GM12873 (cell line): Measurements from ENCODE around the gene PRR23E.

Source experiments
- TF ChIP-seq, protein P1 (sequence below): IDR thresholded peaks from 2 replicates; pipeline ENCODE4 v1.5.1; 2012; ENCODE audit warnings: low read depth, mild to moderate bottlenecking, moderate library complexity, low read length, control low read depth; ENCODE audit not compliant: insufficient read depth; ENCODE audit errors: missing control alignments

The PRR23E gene

DNA sequence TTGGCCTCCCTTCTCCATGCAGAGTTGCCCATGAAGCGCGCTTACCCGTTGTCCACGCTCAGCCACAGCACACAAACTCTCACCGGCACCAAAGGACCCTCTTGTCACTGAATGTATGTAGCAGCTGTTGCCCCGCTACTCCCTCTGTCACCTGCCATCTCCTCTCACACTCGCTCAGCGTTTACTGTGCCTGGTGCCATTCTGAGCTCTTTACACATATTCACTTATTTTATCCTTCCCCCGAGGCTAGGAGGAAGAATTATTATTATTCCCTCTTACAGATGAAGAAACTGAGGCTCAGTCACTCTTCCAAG is 41.7 kb upstream of the PRR23E start:
- TF ChIP-seq, protein P1, sequence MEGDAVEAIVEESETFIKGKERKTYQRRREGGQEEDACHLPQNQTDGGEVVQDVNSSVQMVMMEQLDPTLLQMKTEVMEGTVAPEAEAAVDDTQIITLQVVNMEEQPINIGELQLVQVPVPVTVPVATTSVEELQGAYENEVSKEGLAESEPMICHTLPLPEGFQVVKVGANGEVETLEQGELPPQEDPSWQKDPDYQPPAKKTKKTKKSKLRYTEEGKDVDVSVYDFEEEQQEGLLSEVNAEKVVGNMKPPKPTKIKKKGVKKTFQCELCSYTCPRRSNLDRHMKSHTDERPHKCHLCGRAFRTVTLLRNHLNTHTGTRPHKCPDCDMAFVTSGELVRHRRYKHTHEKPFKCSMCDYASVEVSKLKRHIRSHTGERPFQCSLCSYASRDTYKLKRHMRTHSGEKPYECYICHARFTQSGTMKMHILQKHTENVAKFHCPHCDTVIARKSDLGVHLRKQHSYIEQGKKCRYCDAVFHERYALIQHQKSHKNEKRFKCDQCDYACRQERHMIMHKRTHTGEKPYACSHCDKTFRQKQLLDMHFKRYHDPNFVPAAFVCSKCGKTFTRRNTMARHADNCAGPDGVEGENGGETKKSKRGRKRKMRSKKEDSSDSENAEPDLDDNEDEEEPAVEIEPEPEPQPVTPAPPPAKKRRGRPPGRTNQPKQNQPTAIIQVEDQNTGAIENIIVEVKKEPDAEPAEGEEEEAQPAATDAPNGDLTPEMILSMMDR = no peak

DNA sequence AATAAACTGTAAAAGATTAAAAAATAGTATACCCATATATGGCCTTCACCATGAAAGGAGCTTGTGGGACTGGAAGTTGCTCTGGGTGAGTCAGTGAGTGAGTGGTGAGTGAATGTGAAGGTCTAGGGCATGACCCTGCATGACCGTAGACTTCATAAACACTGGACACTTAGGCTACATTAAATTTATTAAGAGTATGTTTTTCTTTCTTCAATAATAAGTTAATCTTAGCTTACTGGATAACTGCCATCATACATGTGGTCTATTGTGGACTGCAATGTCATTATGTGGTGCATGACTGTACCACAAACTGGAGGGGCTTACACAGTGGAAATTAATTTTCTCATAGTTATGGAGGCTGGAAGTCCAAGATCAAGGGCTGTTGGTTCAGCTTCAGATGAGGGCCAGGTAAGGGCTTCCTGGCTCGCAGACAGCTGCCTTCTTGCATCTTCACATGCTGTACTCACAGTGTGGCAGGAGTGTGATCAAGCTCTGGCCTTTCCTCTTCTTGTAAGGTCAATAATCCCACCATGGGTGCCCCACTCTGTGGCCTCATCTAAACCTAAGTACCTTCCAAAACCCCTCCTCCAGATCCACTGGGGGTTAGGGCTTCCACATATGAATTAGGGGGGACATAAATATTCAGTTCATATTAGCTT is 40.8 kb upstream of the PRR23E start:
- TF ChIP-seq, protein P1 = no peak

DNA sequence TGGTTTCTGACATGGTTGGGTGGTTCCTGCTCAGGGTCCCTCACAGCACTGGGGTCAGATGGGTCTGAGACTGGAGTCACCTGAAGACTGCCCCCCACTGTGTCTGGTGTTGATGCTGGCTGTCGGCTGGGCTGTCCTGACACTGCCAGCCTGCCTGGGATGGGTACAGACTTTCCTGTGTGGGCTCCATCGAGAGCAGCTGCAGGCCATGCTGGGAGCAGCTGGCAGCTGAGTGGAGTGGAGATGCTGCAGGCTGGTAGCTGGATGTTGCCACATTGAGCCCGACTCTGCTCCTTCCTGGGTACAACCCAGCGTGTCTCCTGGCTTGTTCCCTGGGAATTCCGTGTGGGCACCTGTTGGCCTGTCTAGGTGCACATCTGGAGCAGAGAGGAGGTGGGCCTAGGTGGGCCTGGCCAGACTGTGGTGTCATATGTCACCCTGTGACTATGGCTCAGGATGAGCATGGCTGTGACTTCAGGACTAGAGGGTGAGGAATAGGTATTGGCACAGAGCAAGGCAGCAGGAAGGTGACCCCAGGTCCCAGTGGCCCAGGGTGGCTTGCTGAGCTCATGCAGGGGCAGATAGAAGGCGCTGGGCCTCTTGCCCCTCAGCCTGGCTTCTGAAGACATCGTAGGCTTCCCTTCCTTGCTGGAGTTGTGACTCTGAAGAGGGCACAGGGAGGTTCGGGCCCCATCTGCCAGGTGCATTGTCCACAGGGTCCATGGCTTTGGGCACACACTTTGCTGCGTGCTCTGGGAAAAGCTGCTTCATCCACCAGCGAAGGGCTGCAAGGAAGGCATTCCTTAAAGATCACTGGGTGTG is 40.0 kb upstream of the PRR23E start:
- TF ChIP-seq, protein P1 = no peak

DNA sequence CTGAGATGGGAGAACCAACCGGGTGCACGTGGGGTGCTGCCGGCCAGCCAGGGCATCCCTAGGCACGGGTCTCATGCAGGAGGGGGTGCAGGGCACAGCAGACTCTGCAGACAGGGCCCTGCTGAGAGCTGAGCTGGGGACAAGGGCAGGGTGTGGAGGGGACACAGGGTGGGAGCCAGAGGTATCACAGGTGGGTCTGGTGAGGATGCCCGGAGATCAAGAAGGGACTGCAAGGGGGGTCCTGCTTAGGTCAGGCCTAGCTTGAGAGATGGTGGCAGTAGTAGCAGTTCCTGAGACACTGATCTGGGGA is 39.5 kb upstream of the PRR23E start:
- TF ChIP-seq, protein P1 = no peak

- TF ChIP-seq, protein P1 = no peak
Measured at GRCh38 chr3:127156338-127157050, 36.4 kb upstream of the PRR23E start.

GRCh38 chr3:127157171-127157828 is 35.6 kb upstream of the PRR23E start:
- TF ChIP-seq, protein P1 = no peak
